Motor neuron (in vitro differentiated cells): ENCODE measurements around the gene TLL2. TPM values are rescaled to one million over a fixed set of nuclear protein-coding genes. Genes with fewer than 3 reads are reported as not detected.

Source experiments
- ATAC-seq, 8 experiments: fragments of 200-7000 bp; cut with Tn5 transposase; replicated peaks in 6 of 8; 2 replicates each; pipeline ENCODE4 v1.8.0; 2021; ENCODE audit warnings: mild to moderate bottlenecking in 8 of 8, moderate library complexity in 8 of 8
- H3K27ac ChIP-seq, 2 donors: fragments of 250-450 bp; sonication (Bioruptor Pico); 2 replicates each; pipeline ENCODE4 v1.9.0; 2021; ENCODE audit warnings: antibody characterized with exemption in 2 of 2, mild to moderate bottlenecking in 2 of 2, moderate library complexity in 1 of 2
- H3K4me1 ChIP-seq, 2 donors: fragments of 250-450 bp; sonication (Bioruptor Pico); replicated peaks in 1 of 2; 2 replicates each; pipeline ENCODE4 v1.6.1; 2021; ENCODE audit warnings: antibody characterized with exemption in 2 of 2, mild to moderate bottlenecking in 2 of 2, moderate library complexity in 1 of 2
- H3K4me3 ChIP-seq, 5 donors: fragments of 250-450 bp; sonication (Bioruptor Pico); 2 replicates each; pipeline ENCODE4 v1.9.0; 2021; ENCODE audit warnings: antibody characterized with exemption in 5 of 5, mild to moderate bottlenecking in 5 of 5, moderate library complexity in 4 of 5
- WGBS, 10 experiments: fragments of 450-650 bp; shearing (Covaris generic); methylation state at CpG; one replicate each; pipeline ENCODE4 v1.0.0; 2022; 5-methylcytosine and 5-hydroxymethylcytosine counted together
- in situ Hi-C, 9 experiments: fragments of 400-800 bp; cut with MboI; loops; one replicate each; pipeline ENCODE4 v1.15.0; 2021; ENCODE audit warnings: low sequenced_read_pairs in 9 of 9, low pct_unique_long_range_greater_than_20kb in 2 of 9; ENCODE audit not compliant: unreplicated experiment in 9 of 9
- total RNA-seq, 8 experiments: library from RNA; unstranded; fragments of 300-600 nt; gene quantifications; 2 replicates each; pipeline versions ENCODE4 v1.2.3 to v1.2.4, GENCODE V29; 2022

TLL2 gene
- total RNA-seq, 8 experiments from 2014 or later, result 1.1 to 20.4 (median 2.2) TPM

- Histone ChIP-seq H3K27ac (no peak overlapping the region), H3K4me3 (no peak overlapping the region), H3K4me1 (no peaks in the 10 kb centered on the region)
- whole genome bisulfite sequencing, 10 experiments, result 86 to 100% (median 92%) methylated on average over 1 to 6 of the region's 6 CpGs
- in situ Hi-C loops, result no loop called here
- no peak for ATAC-seq
Observed at GRCh38 chr10:96529634-96530279, 16.0 kb upstream of the TLL2 start.

- Histone ChIP-seq H3K4me1 (no peaks in the 10 kb centered on the region), H3K4me3 (no peak overlapping the region), H3K27ac (no peak overlapping the region)
- ATAC-seq, result no peak
- in situ Hi-C loops, result loop anchor here in 6 of 9 experiments (25.0 kb wide), 1 partner anchor 137 kb away; no protein-coding TSS in a partner anchor
- 0 to 100% (median 85%) methylated on average over 1 of the region's 1 CpG; no CpG with 5 or more reads in 2 of the 10 experiments for WGBS, 10 experiments
Observed at GRCh38 chr10:96524741-96525140, 11.0 kb upstream of the TLL2 start.

- WGBS, 10 experiments, result 86 to 100% (median 100%) methylated on average over 1 of the region's 1 CpG; no CpG with 5 or more reads in 2 of the 10 experiments
- in situ Hi-C loops, result loop anchor here in 6 of 9 experiments (25.0 kb wide), 1 partner anchor 130 kb away; no protein-coding TSS in a partner anchor
Observed at GRCh38 chr10:96517284-96517683, 3.6 kb upstream of the TLL2 start.

GRCh38 chr10:96516337-96516736 lies 2.6 kb upstream of the TLL2 start:
- Histone ChIP-seq H3K4me3 (no peak overlapping the region), H3K27ac (no peak overlapping the region), H3K4me1 (peaks cover 4 to 5% of the 10 kb centered on the region in 2 donors)
- no peak for ATAC-seq
- in situ Hi-C loops, result loop anchor here in 6 of 9 experiments (25.0 kb wide), 1 partner anchor 129 kb away; no protein-coding TSS in a partner anchor
- 7 to 100% (median 100%) methylated on average over 1 to 2 of the region's 2 CpGs; no CpG with 5 or more reads in 3 of the 10 experiments for WGBS, 10 experiments

More at GRCh38 chr10:96517284-96517683, 3.6 kb upstream of the TLL2 start:
- Histone ChIP-seq H3K4me3 (no peak overlapping the region), H3K27ac (no peak overlapping the region), H3K4me1 (peaks cover 4 to 5% of the 10 kb centered on the region in 2 donors)
- no peak for ATAC-seq

GRCh38 chr10:96513305-96513697 lies 425 bp downstream of the TLL2 start:
- 0% methylated on average over 4 to 6 of the region's 31 CpGs; no CpG with 5 or more reads in 8 of the 10 experiments for WGBS, 10 experiments
- no peak for ATAC-seq
- peaks cover 4 to 5% of the 10 kb centered on the region in 2 donors for H3K4me1 ChIP-seq
- in situ Hi-C loops, result loop anchor here in 7 of 9 experiments (5.0 to 25.0 kb wide), 2 partner anchors 116 to 126 kb away; no protein-coding TSS in a partner anchor
- no peak overlapping the region for H3K27ac ChIP-seq
- peak overlapping the region; percentile 36 to 43 (median 41) for H3K4me3 ChIP-seq

- peak overlapping the region; percentile 36 to 43 (median 41) for H3K4me3 ChIP-seq
- ATAC-seq, result peak; percentile 0 to 4 (median 3)
- no peak overlapping the region for H3K27ac ChIP-seq
- 0 to 8% (median 3%) methylated on average over 4 to 35 of the region's 65 CpGs; no CpG with 5 or more reads in 4 of the 10 experiments for WGBS, 10 experiments
- in situ Hi-C loops, result loop anchor here in 7 of 9 experiments (5.0 to 25.0 kb wide), 2 partner anchors 115 to 125 kb away; no protein-coding TSS in a partner anchor
- H3K4me1 ChIP-seq, result peaks cover 4 to 5% of the 10 kb centered on the region in 2 donors
Observed at GRCh38 chr10:96512524-96513304, 1.0 kb downstream of the TLL2 start.

- 0 to 100% (median 50%) methylated on average over 1 to 5 of the region's 7 CpGs; no CpG with 5 or more reads in 1 of the 10 experiments for WGBS, 10 experiments
- peak in 3 of 8 experiments; percentile 2 to 15 (median 2) for ATAC-seq
- Histone ChIP-seq H3K27ac (no peak overlapping the region), H3K4me3 (no peak overlapping the region), H3K4me1 (peaks cover 4 to 5% of the 10 kb centered on the region in 2 donors)
- in situ Hi-C loops, result loop anchor here in 7 of 9 experiments (5.0 to 25.0 kb wide), 2 partner anchors 114 to 124 kb away; no protein-coding TSS in a partner anchor
Observed at GRCh38 chr10:96511044-96511945, 2.4 kb downstream of the TLL2 start.

GRCh38 chr10:96509017-96509641 lies 4.6 kb downstream of the TLL2 start:
- no peak for ATAC-seq
- no peak overlapping the region for H3K4me3 ChIP-seq
- H3K4me1 ChIP-seq, result peaks cover under 1 to 1% of the 10 kb centered on the region in 2 donors
- in situ Hi-C loops, result loop anchor here in 6 of 9 experiments (25.0 kb wide), 1 partner anchor 122 kb away; no protein-coding TSS in a partner anchor
- H3K27ac ChIP-seq, result no peak overlapping the region
- WGBS, 10 experiments, result 0 to 100% (median 63%) methylated on average over 1 to 3 of the region's 3 CpGs; no CpG with 5 or more reads in 4 of the 10 experiments

- no peak for ATAC-seq
- no peak overlapping the region for H3K4me3 ChIP-seq
- in situ Hi-C loops, result loop anchor here in 6 of 9 experiments (25.0 kb wide), 1 partner anchor 120 kb away; no protein-coding TSS in a partner anchor
- WGBS, 10 experiments, result 14 to 100% (median 60%) methylated on average over 1 to 2 of the region's 2 CpGs; no CpG with 5 or more reads in 5 of the 10 experiments
- no peak overlapping the region for H3K27ac ChIP-seq
- peaks cover 9 to 20% of the 10 kb centered on the region in 2 donors for H3K4me1 ChIP-seq
Observed at GRCh38 chr10:96507044-96507443, 6.7 kb downstream of the TLL2 start.

GRCh38 chr10:96505150-96506136 lies 8.3 kb downstream of the TLL2 start:
- in situ Hi-C loops, result loop anchor here in 6 of 9 experiments (25.0 kb wide), 1 partner anchor 118 kb away; no protein-coding TSS in a partner anchor
- no peak for ATAC-seq
- Histone ChIP-seq H3K4me1 (peaks cover 9 to 26% of the 10 kb centered on the region in 2 donors), H3K4me3 (no peak overlapping the region), H3K27ac (no peak overlapping the region)
- 60 to 100% (median 83%) methylated on average over 1 to 8 of the region's 12 CpGs; no CpG with 5 or more reads in 1 of the 10 experiments for WGBS, 10 experiments
